H7 (cell line): ENCODE data around the gene MRPS21. TPM values are rescaled to one million over a fixed set of nuclear protein-coding genes. Genes with fewer than 3 reads are reported as not detected.
A peak's percentile ranks its signal among the peaks of the same experiment; 100 is the strongest.

ENCODE experiments used
- DNase-seq: peaks from one replicate; pipeline ENCODE4 v3.0.0; 2012
- H3K27me3 ChIP-seq: 2 replicates; pipeline ENCODE4 v1.6.0; 2011; ENCODE audit warnings: mild to moderate bottlenecking, low read length; ENCODE audit not compliant: control insufficient read depth, insufficient read depth
- H3K36me3 ChIP-seq: replicated peaks from 2 replicates; pipeline ENCODE4 v1.5.1; 2011; ENCODE audit warnings: low read length; ENCODE audit not compliant: control insufficient read depth, insufficient read depth
- H3K4me3 ChIP-seq: 2 replicates; pipeline ENCODE4 v1.5.1; 2011; ENCODE audit warnings: low read depth, mild to moderate bottlenecking, control low read depth, low read length, moderate library complexity; ENCODE audit not compliant: insufficient read depth
- total RNA-seq: library from RNA; depleted of rRNA; stranded (reverse); fragments of >200 nt; shearing (Covaris generic); gene quantifications from 2 replicates; pipeline ENCODE4 v1.2.3, GENCODE V29; 2014

Gene MRPS21
- total RNA-seq, 1 experiment from 2014 or later: 113 TPM

DNA sequence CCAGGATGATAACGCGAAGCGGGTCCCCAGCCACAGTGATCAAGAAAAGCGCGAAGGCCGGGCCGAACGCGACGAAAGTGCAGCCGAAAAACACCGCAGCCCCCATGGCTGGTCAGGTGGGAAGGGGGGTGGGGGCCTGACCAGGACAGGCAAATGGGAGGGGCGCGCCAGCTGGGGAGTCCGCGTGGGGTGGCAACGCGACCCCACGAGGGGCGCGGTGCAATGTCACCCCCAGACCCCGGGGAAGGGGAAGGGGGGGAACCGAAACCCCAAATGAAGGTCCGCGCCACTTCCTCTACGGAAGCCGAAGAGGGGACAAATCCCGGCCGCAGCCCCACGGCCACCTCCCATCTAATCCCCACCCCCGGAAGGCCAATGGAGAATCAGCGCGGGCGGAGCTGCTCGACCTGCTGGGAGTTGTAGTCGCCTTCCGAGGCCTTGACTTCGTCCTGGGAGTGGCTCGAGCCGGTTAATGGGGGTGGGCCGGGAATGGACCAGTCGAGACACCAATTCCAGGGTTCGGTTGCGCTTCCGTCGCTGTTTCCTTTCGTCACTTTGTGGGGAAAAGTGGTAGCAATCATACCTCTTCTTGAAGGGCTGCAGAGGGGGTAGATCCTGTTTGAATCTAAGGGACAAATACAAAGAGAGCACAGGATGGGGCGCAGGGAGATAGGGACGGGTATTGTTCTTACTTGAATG, 24.8 kb upstream of the MRPS21 start, which contains the start of gene APH1A:
Gene APH1A (minus strand): TSS at position 312 of the 699 bp plus-strand sequence. CDS start 206 bp downstream, at position 106.
- peak; percentile 99 for DNase-seq
- Histone ChIP-seq H3K4me3 (peak within 1 kb of the TSS; percentile 90), H3K27me3 (no peaks in the 10 kb centered on the region), H3K36me3 (peaks cover 21% of the 10 kb centered on the region)

DNA sequence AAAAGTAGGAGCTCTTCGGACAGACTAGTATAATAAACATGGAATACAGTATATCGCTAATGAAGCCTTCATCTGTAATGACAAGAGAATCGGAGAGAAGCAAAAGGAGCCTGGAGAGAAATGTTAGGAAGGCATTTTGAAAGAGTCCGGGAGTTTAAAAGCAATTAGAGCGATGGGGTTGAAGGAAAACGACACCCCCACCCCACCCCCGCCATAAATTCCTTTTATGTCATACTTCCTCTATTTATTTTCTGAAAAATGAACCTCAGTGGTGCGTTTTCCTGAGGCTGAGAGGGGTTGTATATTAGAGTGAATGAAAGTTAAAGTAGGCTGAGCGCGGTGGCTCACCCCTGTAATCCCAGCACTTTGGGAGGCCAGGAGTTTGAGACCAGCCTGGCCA, 24.2 kb upstream of the MRPS21 start:
- Histone ChIP-seq H3K27me3 (no peaks in the 10 kb centered on the region), H3K36me3 (peaks cover 20% of the 10 kb centered on the region), H3K4me3 (peak overlapping the region; percentile 49)
- no peak for DNase-seq

DNA sequence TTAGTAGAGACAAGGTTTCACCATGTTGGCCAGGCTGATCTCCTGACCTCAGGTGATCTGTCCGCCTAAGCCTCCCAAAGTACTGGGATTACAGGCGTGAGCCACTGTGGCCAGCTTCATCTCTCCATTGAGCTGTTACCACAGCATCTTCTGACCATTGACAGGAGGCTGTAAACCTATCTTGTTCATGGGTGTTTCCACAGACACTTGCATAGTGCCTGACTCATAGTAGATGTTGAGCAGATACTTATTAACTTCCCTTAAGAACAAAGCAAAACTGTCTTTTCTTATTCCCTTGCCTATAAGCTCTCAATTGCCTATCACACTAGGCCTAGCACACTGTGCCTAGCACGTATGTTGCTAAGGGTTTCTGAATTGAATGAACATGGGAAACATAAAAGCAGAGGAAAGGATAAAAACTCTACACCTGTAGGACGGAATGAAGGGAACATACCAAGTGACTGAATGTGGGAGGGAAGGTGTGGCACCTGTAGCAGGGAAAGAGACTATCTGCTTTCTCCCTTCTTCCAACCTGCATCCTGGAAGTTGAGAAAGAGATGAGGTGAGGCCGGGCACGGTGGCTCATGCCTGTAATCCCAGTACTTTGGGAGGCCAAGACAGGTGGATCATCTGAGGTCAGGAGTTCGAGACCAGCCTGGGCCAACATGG, 22.2 kb upstream of the MRPS21 start:
- H3K36me3 ChIP-seq: peaks cover 5% of the 10 kb centered on the region
- H3K27me3 ChIP-seq: no peaks in the 10 kb centered on the region
- no peak overlapping the region for H3K4me3 ChIP-seq
- DNase-seq: no peak

DNA sequence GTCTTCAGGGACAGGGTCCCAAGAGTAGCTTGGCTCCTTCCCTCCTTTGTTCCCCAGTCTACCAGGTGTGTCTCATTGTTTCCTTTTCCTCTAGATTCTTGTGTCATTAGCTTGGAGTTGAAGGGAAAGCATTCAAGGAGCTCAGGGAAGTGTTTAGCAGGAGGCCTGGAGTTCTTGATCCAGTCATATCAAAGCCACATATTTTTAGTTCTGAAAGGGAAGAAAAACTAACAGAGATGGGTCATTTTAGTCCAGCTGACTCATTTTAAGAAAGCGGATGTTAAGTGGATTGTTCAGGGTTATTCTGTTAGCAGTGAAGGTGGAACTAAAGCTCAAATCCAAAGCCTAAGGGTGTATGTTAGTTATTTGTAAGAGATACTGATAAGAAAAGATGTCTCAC, 20.4 kb upstream of the MRPS21 start:
- no peak overlapping the region for H3K4me3 ChIP-seq
- no peaks in the 10 kb centered on the region for H3K36me3 ChIP-seq
- no peak for DNase-seq
- H3K27me3 ChIP-seq: no peaks in the 10 kb centered on the region

DNA sequence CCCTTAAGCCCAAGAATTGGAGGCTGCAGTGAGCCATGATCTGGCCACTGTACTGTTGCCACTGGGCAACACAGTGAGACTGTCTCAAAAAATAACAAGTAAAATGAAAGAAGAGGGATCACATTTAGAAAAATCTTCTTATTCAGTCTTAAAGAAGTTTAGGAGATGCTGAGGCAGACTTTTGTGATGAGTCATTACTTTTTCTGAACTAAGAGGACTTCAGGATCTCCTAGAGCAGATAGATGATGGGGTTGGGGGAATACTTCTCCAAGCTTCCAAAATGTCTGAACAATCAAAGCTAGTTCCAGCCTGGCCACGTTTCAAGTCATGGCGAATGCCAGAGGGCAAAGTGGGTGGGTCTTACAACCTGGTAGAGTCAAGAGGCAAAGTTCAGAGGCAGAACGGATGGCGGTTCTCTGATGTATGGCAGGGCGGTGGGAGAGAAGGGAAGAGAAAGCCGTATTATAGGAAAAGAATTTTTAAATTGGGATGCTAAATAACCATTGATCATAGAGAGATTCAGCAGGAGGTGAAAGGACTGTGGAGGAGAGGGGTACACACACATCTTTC, 13.4 kb upstream of the MRPS21 start:
- Histone ChIP-seq H3K36me3 (no peaks in the 10 kb centered on the region), H3K4me3 (no peak overlapping the region), H3K27me3 (peaks cover 26% of the 10 kb centered on the region)
- DNase-seq: no peak

DNA sequence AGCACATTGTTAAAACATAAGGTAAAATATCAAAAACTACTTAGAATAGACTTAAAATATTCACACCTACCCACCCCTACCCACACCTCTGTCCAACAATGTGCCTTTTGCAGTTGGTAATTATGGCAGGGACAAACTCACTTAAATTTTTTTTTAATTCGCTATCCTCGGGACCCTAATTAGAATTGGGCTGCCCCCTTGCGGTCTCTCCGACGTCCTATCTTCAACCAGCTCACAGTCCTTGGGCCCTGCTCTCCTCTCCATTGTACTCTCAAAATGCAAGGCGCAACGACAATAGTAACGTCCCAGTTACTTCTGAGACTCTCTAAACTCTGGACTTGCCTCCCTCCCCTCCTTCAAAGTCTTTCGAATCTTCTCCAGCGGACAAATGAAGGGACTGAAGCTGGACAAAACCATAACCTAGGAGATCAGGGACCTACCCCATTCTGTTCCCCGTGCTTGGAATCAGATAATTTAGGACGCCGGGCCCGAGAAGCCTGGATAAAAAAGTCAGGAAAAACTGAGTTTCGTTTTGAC, 12.4 kb upstream of the MRPS21 start:
- DNase-seq: peak; percentile 69
- Histone ChIP-seq H3K36me3 (no peaks in the 10 kb centered on the region; the same call in 1 of the 2 replicates), H3K27me3 (peaks cover 26% of the 10 kb centered on the region), H3K4me3 (peak overlapping the region; percentile 54)

DNA sequence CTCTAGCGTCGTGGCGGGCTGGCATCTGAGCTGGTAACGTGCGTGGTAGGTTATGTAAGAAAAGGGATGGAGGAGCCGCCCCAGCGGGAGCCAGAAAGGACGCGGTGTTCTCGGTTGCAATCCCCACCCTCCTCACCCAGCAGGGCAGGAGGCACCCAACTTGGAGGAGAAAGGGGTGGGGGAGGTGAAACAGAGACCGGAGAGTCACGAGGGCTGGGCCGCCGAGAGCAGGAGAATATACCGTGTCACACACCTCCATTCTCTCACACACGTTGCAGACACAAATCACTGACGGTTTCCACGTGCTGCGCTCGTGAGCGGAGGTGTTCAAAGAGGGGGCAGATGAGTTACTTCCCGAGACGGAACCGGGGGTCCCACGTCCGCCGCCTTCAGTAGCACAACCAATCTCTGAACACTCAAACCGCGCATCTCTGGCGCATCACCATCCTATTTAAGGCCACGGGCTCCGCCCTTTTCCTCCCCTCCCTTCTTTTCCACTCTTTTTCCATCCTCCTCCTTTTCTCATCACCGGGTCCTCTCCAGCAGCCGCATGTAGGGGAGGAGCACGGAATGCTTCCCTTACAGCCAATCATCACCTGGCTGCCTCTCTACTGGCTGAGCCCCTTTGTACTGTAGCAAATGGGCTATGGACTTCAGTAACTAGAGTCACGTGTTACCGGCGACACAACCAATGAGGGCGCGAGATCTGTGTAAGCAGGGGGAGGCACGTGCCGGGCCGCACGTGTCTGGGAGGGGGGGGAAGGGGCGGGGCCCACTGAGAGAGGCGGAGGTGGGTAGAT, 11.7 kb upstream of the MRPS21 start, which contains the start of gene CIART:
Gene CIART (plus strand): TSS at position 797 of the 800 bp plus-strand sequence. CDS start 714 bp downstream, outside the sequence.
- H3K36me3 ChIP-seq: no peaks in the 10 kb centered on the region; the same call in 1 of the 2 replicates
- peaks cover 26% of the 10 kb centered on the region for H3K27me3 ChIP-seq
- DNase-seq: peak; percentile 96
- H3K4me3 ChIP-seq: peak within 1 kb of the TSS; percentile 54

DNA sequence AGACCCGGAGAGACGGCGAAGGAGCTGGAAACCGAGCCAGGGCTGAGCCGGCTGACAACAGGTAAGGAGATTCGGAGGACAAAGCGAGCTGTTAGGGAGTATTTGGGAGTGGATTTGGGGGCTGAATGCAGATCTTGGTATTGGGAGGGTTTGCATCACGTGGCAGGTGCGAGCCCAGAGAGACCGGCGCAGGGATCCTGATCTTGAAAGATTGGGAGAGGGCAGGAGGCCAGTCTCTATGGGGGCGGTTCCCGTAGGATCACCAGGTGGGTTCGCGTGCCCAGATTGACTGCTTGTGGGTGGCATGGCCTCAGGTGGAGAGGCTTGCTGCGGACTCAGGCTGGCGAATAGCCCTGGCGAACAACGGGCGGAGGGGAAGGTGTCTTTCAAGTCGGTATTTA, 11.1 kb upstream of the MRPS21 start:
- Histone ChIP-seq H3K27me3 (peaks cover 26% of the 10 kb centered on the region), H3K36me3 (no peaks in the 10 kb centered on the region; the same call in none of the 2 replicates), H3K4me3 (peak overlapping the region; percentile 47)
- DNase-seq: no peak

DNA sequence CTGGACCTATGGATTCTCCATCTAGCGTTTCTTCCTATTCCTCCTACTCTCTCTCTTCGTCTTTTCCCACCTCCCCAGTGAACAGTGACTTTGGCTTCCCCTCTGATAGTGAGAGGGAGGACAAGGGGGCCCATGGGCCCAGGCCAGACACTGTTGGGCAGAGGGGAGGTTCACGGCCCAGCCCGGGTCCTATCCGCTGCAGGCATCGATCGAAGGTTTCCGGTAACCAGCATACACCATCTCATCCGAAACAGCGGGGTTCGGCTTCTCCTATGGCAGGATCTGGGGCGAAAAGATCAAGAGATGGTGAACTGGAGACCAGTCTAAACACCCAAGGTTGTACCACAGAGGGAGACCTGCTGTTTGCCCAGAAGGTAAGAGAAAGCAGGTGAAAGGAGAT, 10.4 kb upstream of the MRPS21 start:
- peaks cover 27% of the 10 kb centered on the region for H3K27me3 ChIP-seq
- no peaks in the 10 kb centered on the region; the same call in none of the 2 replicates for H3K36me3 ChIP-seq
- H3K4me3 ChIP-seq: peak overlapping the region; percentile 47; the same call in 1 of the 2 replicates
- DNase-seq: no peak

DNA sequence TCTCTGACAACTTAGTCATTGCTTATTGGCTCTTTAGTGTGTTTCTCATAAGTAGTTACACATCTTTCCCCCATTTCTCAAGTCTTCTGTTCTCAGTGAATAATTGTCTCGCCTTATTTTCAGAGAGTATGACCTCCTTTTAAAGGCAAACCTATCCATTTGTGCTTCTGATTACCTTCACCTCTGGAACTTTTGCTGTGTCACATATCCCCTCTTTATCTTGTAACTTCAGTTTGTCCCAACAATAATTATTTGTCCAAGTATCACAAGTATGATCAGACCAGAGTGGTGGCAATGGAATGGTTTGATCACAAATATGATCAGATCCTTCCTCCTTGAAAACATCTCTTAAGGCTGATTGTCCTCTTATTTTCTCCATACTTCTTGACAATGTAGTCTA, 5.3 kb upstream of the MRPS21 start:
- H3K4me3 ChIP-seq: no peak overlapping the region
- no peaks in the 10 kb centered on the region; the same call in none of the 2 replicates for H3K36me3 ChIP-seq
- H3K27me3 ChIP-seq: peaks cover 8% of the 10 kb centered on the region
- no peak for DNase-seq

DNA sequence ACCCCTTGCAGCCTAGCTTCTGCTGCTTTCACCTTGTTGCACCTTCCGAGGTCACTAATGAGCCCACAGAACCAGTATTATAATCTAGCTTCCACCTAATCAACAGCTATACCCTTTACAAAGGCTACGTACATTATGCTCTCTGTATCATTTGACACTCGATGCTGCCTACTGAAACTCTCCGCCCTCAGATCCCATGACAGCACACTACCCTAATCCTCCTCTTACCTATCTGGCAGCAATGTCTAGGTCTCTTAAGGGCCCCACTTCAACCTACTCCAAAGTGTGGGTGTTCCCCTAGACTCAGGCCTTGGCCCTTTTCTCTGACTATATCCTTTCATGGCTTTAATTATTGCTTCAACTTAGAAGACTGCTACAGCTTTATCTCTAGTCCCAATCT, 4.8 kb upstream of the MRPS21 start:
- H3K36me3 ChIP-seq: no peaks in the 10 kb centered on the region; the same call in none of the 2 replicates
- no peak for DNase-seq
- H3K27me3 ChIP-seq: peaks cover 4% of the 10 kb centered on the region; the same call in 1 of the 2 replicates
- H3K4me3 ChIP-seq: no peak overlapping the region

DNA sequence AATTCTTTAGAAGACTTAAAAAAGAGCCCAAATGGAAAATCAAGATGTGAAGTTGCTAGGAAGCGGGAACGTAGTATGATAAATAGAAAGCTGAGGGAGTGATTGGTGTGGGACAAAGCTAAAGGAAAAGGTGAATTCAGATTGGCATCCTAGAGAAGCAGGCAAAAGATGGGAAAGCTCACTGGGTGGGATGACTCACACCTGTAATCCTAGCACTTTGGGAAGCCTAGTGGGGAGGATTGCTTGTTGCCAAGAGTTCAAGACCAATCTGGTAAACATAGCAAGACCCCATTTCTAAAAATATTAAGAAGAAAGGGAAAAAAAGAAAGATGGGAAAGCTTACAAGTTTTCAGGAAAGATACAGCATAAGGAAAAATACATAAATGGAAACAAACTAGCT, 1.8 kb downstream of the MRPS21 start:
- Histone ChIP-seq H3K36me3 (peaks cover 12% of the 10 kb centered on the region), H3K4me3 (no peak overlapping the region), H3K27me3 (no peaks in the 10 kb centered on the region)
- DNase-seq: no peak

DNA sequence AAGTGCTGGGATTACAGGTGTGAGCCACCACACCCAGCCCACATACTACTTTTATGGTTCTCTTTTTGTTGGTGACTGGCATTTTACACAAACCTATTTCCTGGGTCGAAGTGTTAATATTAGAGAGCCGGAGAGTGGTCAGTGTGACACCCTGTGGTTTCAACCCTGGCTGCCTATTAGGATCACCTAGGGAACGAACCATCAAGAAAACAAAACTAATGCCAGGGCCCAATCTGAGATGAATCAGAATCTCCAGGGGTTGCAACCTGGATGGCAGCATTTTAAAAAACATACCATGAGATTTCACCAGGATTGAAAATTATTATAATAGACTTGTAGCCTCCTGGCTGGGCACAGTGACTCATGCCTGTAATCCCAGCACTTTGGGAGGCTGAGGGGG, 6.1 kb downstream of the MRPS21 start:
- no peak for DNase-seq
- no peak overlapping the region for H3K4me3 ChIP-seq
- H3K27me3 ChIP-seq: no peaks in the 10 kb centered on the region
- H3K36me3 ChIP-seq: peaks cover 13% of the 10 kb centered on the region

DNA sequence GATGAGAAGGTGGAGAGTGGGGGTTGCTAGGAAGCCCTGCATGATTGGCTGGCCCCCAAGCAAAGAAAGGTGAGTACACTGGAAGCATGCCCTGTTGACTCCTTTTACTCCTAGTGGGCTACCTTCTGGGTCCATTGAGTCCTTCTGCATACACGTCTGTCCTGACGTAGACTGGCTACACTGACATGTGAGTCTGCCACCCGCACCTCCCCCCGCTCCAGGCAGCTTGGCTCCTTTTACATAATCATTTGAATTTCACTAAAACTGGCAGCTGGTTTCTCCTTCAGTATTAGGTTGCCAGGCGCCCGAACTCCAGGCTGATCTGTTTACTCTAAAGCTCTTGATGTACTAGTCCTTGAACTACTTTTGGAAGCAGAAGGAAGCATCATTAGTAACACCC, 8.7 kb downstream of the MRPS21 start:
- peak; percentile 37 for DNase-seq
- H3K36me3 ChIP-seq: peaks cover 12% of the 10 kb centered on the region
- no peaks in the 10 kb centered on the region for H3K27me3 ChIP-seq
- H3K4me3 ChIP-seq: no peak overlapping the region
